ENCODE measurements around the gene KRTAP6-1. TPM values are rescaled to one million over a fixed set of nuclear protein-coding genes. Genes with fewer than 3 reads are reported as not detected.

The KRTAP6-1 gene, protein sequence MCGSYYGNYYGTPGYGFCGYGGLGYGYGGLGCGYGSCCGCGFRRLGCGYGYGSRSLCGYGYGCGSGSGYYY
- total RNA-seq, result not detected

DNA sequence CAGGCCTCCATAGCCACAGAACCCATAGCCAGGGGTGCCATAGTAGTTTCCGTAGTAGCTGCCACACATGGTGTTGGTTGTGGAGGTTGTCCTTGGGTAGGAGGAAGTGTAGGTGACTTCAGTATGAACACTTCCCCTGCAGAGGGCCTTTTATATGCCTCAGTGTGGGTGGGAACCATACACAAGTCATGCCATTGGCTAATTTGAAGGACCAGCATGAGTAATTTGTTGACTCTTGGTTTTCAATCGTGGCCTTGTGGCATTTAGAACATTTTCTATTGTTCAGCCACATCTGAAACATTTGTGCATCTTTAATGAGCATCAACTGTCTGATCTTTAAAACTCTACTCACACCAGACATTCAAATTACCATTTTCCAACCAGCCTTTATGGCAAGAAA lies at the start of gene KRTAP6-1:
TSS of gene KRTAP6-1 (minus strand) at position 95 of the 400 bp plus-strand sequence. CDS start at position 69, 26 bp downstream.
- TF ChIP-seq, protein P1, sequence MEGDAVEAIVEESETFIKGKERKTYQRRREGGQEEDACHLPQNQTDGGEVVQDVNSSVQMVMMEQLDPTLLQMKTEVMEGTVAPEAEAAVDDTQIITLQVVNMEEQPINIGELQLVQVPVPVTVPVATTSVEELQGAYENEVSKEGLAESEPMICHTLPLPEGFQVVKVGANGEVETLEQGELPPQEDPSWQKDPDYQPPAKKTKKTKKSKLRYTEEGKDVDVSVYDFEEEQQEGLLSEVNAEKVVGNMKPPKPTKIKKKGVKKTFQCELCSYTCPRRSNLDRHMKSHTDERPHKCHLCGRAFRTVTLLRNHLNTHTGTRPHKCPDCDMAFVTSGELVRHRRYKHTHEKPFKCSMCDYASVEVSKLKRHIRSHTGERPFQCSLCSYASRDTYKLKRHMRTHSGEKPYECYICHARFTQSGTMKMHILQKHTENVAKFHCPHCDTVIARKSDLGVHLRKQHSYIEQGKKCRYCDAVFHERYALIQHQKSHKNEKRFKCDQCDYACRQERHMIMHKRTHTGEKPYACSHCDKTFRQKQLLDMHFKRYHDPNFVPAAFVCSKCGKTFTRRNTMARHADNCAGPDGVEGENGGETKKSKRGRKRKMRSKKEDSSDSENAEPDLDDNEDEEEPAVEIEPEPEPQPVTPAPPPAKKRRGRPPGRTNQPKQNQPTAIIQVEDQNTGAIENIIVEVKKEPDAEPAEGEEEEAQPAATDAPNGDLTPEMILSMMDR (IDR thresholded peaks at IDR 0.05), result no peak

DNA sequence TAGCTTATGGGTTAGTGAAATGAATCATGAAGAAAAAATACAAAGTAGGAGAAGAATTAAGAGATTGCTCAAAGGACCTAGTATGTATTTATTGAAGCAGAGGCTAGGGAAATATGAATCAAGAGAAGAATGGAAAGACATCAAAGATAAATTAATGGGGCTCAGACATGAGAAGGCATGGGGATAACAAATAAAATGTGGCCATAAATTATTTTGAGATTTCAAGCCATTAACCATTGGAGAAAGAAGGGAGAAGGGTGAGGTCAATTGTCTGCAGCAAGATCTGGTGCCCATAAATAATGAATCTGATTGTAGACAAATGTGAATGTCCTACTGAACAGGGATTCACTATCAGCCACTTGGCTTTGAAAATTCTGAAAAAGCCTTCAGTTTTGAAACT lies 39.2 kb upstream of the KRTAP6-1 start:
- no peaks in the 10 kb centered on the region for H3K4me1 ChIP-seq

More for the DNA sequence above, at the start of gene KRTAP6-1:
- H3K4me3 ChIP-seq, result no peak within 1 kb of the TSS
- no peaks in the 10 kb centered on the region for H3K27me3 ChIP-seq
- no peaks in the 10 kb centered on the region for H3K36me3 ChIP-seq
- no peak within 1 kb of the TSS for H3K9ac ChIP-seq (ENCODE audit: low read depth in 2 of 2, low read length in 2 of 2)
- no peaks in the 10 kb centered on the region for H3K4me1 ChIP-seq
- intact Hi-C loops (cut with DNase I), result no loop called here
- H3K9me3 ChIP-seq, result peaks cover 2% of the 10 kb centered on the region
- no peak within 1 kb of the TSS for H3K27ac ChIP-seq
- DNase-seq, result no peak

GRCh38 chr21:30646904-30647414 lies 33.2 kb upstream of the KRTAP6-1 start:
- H3K9ac ChIP-seq (ENCODE audit: low read depth in 2 of 2, low read length in 2 of 2), result no peak overlapping the region
- intact Hi-C loops (cut with DNase I), result no loop called here
- H3K36me3 ChIP-seq, result no peaks in the 10 kb centered on the region
- H3K4me3 ChIP-seq, result no peak overlapping the region
- no peak for DNase-seq
- H3K27me3 ChIP-seq, result no peaks in the 10 kb centered on the region
- TF ChIP-seq, protein P1 (IDR thresholded peaks at IDR 0.05), result no peak
- H3K4me1 ChIP-seq, result no peaks in the 10 kb centered on the region
- no peaks in the 10 kb centered on the region for H3K9me3 ChIP-seq
- H3K27ac ChIP-seq, result no peak overlapping the region

More for the DNA sequence above, 39.2 kb upstream of the KRTAP6-1 start:
- no peaks in the 10 kb centered on the region for H3K9me3 ChIP-seq
- no peak overlapping the region for H3K4me3 ChIP-seq
- H3K27ac ChIP-seq, result no peak overlapping the region
- no peaks in the 10 kb centered on the region for H3K27me3 ChIP-seq
- TF ChIP-seq, protein P1 (IDR thresholded peaks at IDR 0.05), result no peak
- no peak overlapping the region for H3K9ac ChIP-seq (ENCODE audit: low read depth in 2 of 2, low read length in 2 of 2)
- DNase-seq, result no peak
- H3K36me3 ChIP-seq, result no peaks in the 10 kb centered on the region
- intact Hi-C loops (cut with DNase I), result no loop called here

DNA sequence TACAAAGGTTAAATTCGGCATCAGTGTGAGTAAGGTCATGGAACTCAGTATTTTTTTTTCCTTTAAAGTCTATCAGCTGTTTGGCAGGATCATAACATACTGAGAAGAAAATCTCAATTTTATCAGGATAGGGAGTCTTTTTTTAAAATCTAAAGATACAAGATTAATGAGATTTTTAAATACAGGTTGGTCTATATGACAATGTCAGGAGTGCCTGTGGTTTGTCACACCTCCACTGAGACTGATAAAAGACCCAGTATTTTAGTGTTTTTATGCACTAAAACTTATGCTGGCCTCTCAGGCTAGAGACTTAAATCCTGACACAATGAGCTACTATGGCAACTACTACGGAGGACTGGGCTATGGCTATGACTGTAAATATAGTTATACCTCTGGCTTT lies 28.8 kb upstream of the KRTAP6-1 start, which contains the start of gene KRTAP20-3:
TSS of gene KRTAP20-3 (plus strand) at position 301 of the 400 bp plus-strand sequence.
- H3K27me3 ChIP-seq, result no peaks in the 10 kb centered on the region
- no peak within 1 kb of the TSS for H3K9ac ChIP-seq (ENCODE audit: low read depth in 2 of 2, low read length in 2 of 2)
- TF ChIP-seq, protein P1 (IDR thresholded peaks at IDR 0.05), result no peak
- no peaks in the 10 kb centered on the region for H3K36me3 ChIP-seq
- no peak for DNase-seq
- H3K4me3 ChIP-seq, result no peak within 1 kb of the TSS
- no peaks in the 10 kb centered on the region for H3K9me3 ChIP-seq
- intact Hi-C loops (cut with DNase I), result no loop called here
- no peaks in the 10 kb centered on the region for H3K4me1 ChIP-seq
- H3K27ac ChIP-seq, result no peak within 1 kb of the TSS

GRCh38 chr21:30638686-30639085 lies 25.0 kb upstream of the KRTAP6-1 start:
- no peak overlapping the region for H3K9ac ChIP-seq (ENCODE audit: low read depth in 2 of 2, low read length in 2 of 2)
- H3K27ac ChIP-seq, result no peak overlapping the region
- no peak overlapping the region for H3K4me3 ChIP-seq
- H3K4me1 ChIP-seq, result no peaks in the 10 kb centered on the region
- H3K36me3 ChIP-seq, result no peaks in the 10 kb centered on the region
- H3K27me3 ChIP-seq, result no peaks in the 10 kb centered on the region
- no peak for DNase-seq
- H3K9me3 ChIP-seq, result no peaks in the 10 kb centered on the region
- intact Hi-C loops (cut with DNase I), result no loop called here
- TF ChIP-seq, protein P1 (IDR thresholded peaks at IDR 0.05), result no peak
